ENCODE data around the gene GALNT10. TPM values are rescaled to one million over a fixed set of nuclear protein-coding genes. Genes with fewer than 3 reads are reported as not detected.

GALNT10 gene
- total and polyA plus RNA-seq, 2 of the 8 experiments (the other 6 are each of a cell fraction or from before 2014, with no cell fraction given), result 4.6 to 15.5 TPM

- no peaks in the 10 kb centered on the region for H3K36me3 ChIP-seq (ENCODE audit: control insufficient read depth in 2 of 4, insufficient read depth in 4 of 4, low read length in 3 of 4)
- H2BK5ac ChIP-seq (ENCODE audit: low read depth, low read length), result no peak overlapping the region
- no peaks in the 10 kb centered on the region for H3K79me1 ChIP-seq (ENCODE audit: low read depth, low read length)
- H3K79me2 ChIP-seq (ENCODE audit: control insufficient read depth in 1 of 2, insufficient read depth in 2 of 2, low read length in 2 of 2), result no peaks in the 10 kb centered on the region
- no peak overlapping the region for H3K4me3 ChIP-seq (ENCODE audit: extremely low read depth in 1 of 4, insufficient read depth in 2 of 4, low read depth in 3 of 4, low read length in 4 of 4)
- no peaks in the 10 kb centered on the region; a peak in 1 of 7 replicates for H3K4me1 ChIP-seq (replicated peaks in 1 of 4; ENCODE audit: control insufficient read depth in 3 of 4, insufficient read depth in 4 of 4, low read length in 3 of 4)
- H3K4ac ChIP-seq (replicated peaks; ENCODE audit: insufficient read length, low read depth, low read length), result no peak overlapping the region
- H2BK20ac ChIP-seq (ENCODE audit: low read length), result no peak overlapping the region
- no peak overlapping the region for H3K56ac ChIP-seq (replicated peaks; ENCODE audit: insufficient read length, low read depth, low read length)
- no peak overlapping the region for H4K8ac ChIP-seq (ENCODE audit: extremely low read depth, insufficient read depth, low read length)
- H4K20me1 ChIP-seq (replicated peaks in 1 of 2; ENCODE audit: control insufficient read depth in 1 of 2, insufficient read depth in 2 of 2, low read length in 2 of 2), result peaks cover 0 to 2% of the 10 kb centered on the region in 2 experiments
- H3K9ac ChIP-seq (replicated peaks in 1 of 4; ENCODE audit: extremely low read depth in 1 of 4, low read depth in 3 of 4, low read length in 3 of 4), result no peak overlapping the region
- no peak overlapping the region for H3K18ac ChIP-seq (ENCODE audit: extremely low read depth, low read length)
- ChIA-PET POLR2A (ENCODE audit: partially characterized antibody) (no interaction called here), CTCF (ENCODE audit: partially characterized antibody) (interaction anchor here (1.0 to 7.5 kb wide), 5 partner anchors 13 to 433 kb away, joined by 4 to 61 read pairs (median 37); no protein-coding TSS in a partner anchor)
- FAIRE-seq (no peak), DNase-seq (ENCODE audit: low read depth in 1 of 2, low spot score in 2 of 2) (no peak)
- H4K91ac ChIP-seq (replicated peaks; ENCODE audit: insufficient read length, low read length), result no peak overlapping the region
- H2AFZ ChIP-seq (ENCODE audit: low read length), result no peak overlapping the region
- H3K9me3 ChIP-seq (ENCODE audit: insufficient read depth in 2 of 2, low read depth in 1 of 2, low read length in 1 of 2), result no peaks in the 10 kb centered on the region
- no peak overlapping the region for H2BK12ac ChIP-seq (ENCODE audit: low read depth, low read length)
- H3K23ac ChIP-seq (ENCODE audit: insufficient read length), result no peak overlapping the region
- H3K14ac ChIP-seq (ENCODE audit: insufficient read length), result no peak overlapping the region
- H3K27ac ChIP-seq (ENCODE audit: low read depth, low read length), result no peak overlapping the region
- no peak overlapping the region for H2BK120ac ChIP-seq (replicated peaks; ENCODE audit: low read depth, low read length)
- H3K23me2 ChIP-seq (ENCODE audit: low read depth, low read length), result no peaks in the 10 kb centered on the region
- H2AK5ac ChIP-seq (ENCODE audit: low read depth, low read length), result no peak overlapping the region
- H3K4me2 ChIP-seq (ENCODE audit: insufficient read depth in 1 of 2, low read depth in 2 of 2, low read length in 2 of 2), result no peak overlapping the region
- 89% methylated on average over 6 of the region's 6 CpGs; no CpG with 5 or more reads in 1 of the 2 experiments for WGBS, 2 experiments (ENCODE audit: extremely low coverage in 1 of 2, insufficient coverage in 1 of 2, insufficient read length in 1 of 2, insufficient replicate concordance in 2 of 2, low coverage in 1 of 2, low lambda C conversion rate in 2 of 2, missing lambda C conversion rate in 1 of 2)
- H4K5ac ChIP-seq (ENCODE audit: insufficient read length, low read depth, low read length), result no peak overlapping the region
- H2BK15ac ChIP-seq (ENCODE audit: low read length), result no peak overlapping the region
- TF ChIP-seq CBX8 (IDR thresholded peaks at IDR 0.05; ENCODE audit: borderline replicate concordance, low read depth, low read length), result no peak
- TF ChIP-seq CHD1 (IDR thresholded peaks at IDR 0.05; ENCODE audit: low read depth, low read length), result no peak
- TF ChIP-seq SAP30 (IDR thresholded peaks at IDR 0.05; ENCODE audit: insufficient read depth, insufficient replicate concordance, low read length), result no peak
- TF ChIP-seq NRF1 (IDR thresholded peaks at IDR 0.05; ENCODE audit: low read depth, low read length), result no peak
- no peak for TF ChIP-seq BCL11A (IDR thresholded peaks at IDR 0.05; ENCODE audit: low read depth in 2 of 2, low read length in 2 of 2)
- TF ChIP-seq SP2 (IDR thresholded peaks at IDR 0.05; ENCODE audit: low read length), result no peak
- no peak for TF ChIP-seq RXRA (IDR thresholded peaks at IDR 0.05; ENCODE audit: insufficient read depth, low read depth, low read length)
- no peak for TF ChIP-seq HDAC2 (IDR thresholded peaks at IDR 0.05; ENCODE audit: borderline replicate concordance in 1 of 2, low read depth in 2 of 2, low read length in 2 of 2)
- no peak for TF ChIP-seq RBBP5 (IDR thresholded peaks at IDR 0.05; ENCODE audit: borderline replicate concordance, low read depth, low read length)
- no peak for TF ChIP-seq JUND (IDR thresholded peaks at IDR 0.05; ENCODE audit: low read length)
- TF ChIP-seq HDAC6 (IDR thresholded peaks at IDR 0.05; ENCODE audit: low read depth, low read length), result no peak
- no peak for TF ChIP-seq MAFK (IDR thresholded peaks at IDR 0.05; ENCODE audit: low read depth, low read length)
- no peaks in the 10 kb centered on the region; a peak in 1 of 7 replicates for H3K27me3 ChIP-seq (replicated peaks in 1 of 4; ENCODE audit: control insufficient read depth in 3 of 4, extremely low read depth in 1 of 4, insufficient read depth in 3 of 4, low read length in 3 of 4)
Observed at GRCh38 chr5:154408811-154409210, 218.3 kb downstream of the GALNT10 start.
